SK-N-SH (cell line): ENCODE measurements around the gene DLK2. TPM values are rescaled to one million over a fixed set of nuclear protein-coding genes. Genes with fewer than 3 reads are reported as not detected.

ENCODE experiments used
- CTCF ChIA-PET: fragments of 300-600, 350-600 bp; formaldehyde crosslinking; extraction: SDS; loops from one replicate; lab custom pipeline; 2021; lab: Yijun Ruan, JAX
- POLR2A ChIA-PET: fragments of 350-600 bp; sonication (Branson Sonifier 250); formaldehyde crosslinking; extraction: SDS; loops from one replicate; lab custom pipeline; 2020; ENCODE audit warnings: antibody characterized with exemption, inconsistent platforms; lab: Yijun Ruan, JAX
- DNase-seq: peaks from one replicate; pipeline ENCODE4 v3.0.0; 2012
- H2AFZ ChIP-seq: fragments of 200-600 bp; sonication (generic); 2 replicates; pipeline ENCODE4 v1.8.1; 2016; ENCODE audit warnings: antibody characterized with exemption, mild to moderate bottlenecking, low read depth
- H3F3A ChIP-seq: fragments of 200-600 bp; sonication (generic); replicated peaks from 2 replicates; pipeline ENCODE3; 2016; ENCODE audit warnings: antibody characterized with exemption, mild to moderate bottlenecking; ENCODE audit not compliant: insufficient read depth
- H3K27ac ChIP-seq, 2 experiments: fragments of 200-500 bp in 1 of 2; fragments of 200-600 bp in 1 of 2; sonication (Bioruptor generic) in 1 of 2; sonication (generic), shearing (Covaris generic) in 1 of 2; 2 replicates each; pipeline versions ENCODE4 v1.5.1 to v1.6.1; 2014 to 2016; ENCODE audit warnings: low read depth in 2 of 2, inconsistent platforms in 1 of 2, low read length in 1 of 2, mild to moderate bottlenecking in 1 of 2, mixed read lengths in 1 of 2
- H3K27me3 ChIP-seq: fragments of 200-600 bp; sonication (generic), shearing (Covaris generic); 2 replicates; pipeline ENCODE4 v1.6.1; 2016; ENCODE audit warnings: mixed run types; ENCODE audit not compliant: insufficient read depth
- H3K36me3 ChIP-seq, 2 experiments: fragments of 200-500 bp in 1 of 2; fragments of 200-600 bp in 1 of 2; sonication (Bioruptor generic) in 1 of 2; sonication (generic) in 1 of 2; replicated peaks in 1 of 2; 2 replicates each; pipeline versions ENCODE3 to v1.5.1; 2014 to 2016; ENCODE audit warnings: low read length in 1 of 2, mild to moderate bottlenecking in 1 of 2; ENCODE audit not compliant: insufficient read depth in 2 of 2, control insufficient read depth in 1 of 2
- H3K4me1 ChIP-seq, 2 experiments: fragments of 200-500 bp in 1 of 2; fragments of 200-600 bp in 1 of 2; sonication (Bioruptor generic) in 1 of 2; sonication (generic), shearing (Covaris generic) in 1 of 2; 2 replicates each; pipeline versions ENCODE4 v1.5.1 to v1.6.1; 2014 to 2016; ENCODE audit warnings: low read depth in 1 of 2, low read length in 1 of 2, mixed run types in 1 of 2; ENCODE audit not compliant: insufficient read depth in 2 of 2, control insufficient read depth in 1 of 2
- H3K4me2 ChIP-seq: fragments of 200-600 bp; sonication (generic), shearing (Covaris generic); 2 replicates; pipeline ENCODE4 v1.6.1; 2017; ENCODE audit warnings: mixed run types
- H3K4me3 ChIP-seq, 2 experiments: fragments of 200-500 bp in 1 of 2; fragments of 200-600 bp in 1 of 2; sonication (Bioruptor generic) in 1 of 2; sonication (generic), shearing (Covaris generic) in 1 of 2; 2 replicates each; pipeline versions ENCODE4 v1.5.1 to v1.8.1; 2014 to 2016; ENCODE audit warnings: low read depth in 2 of 2, inconsistent platforms in 1 of 2, low read length in 1 of 2, mild to moderate bottlenecking in 1 of 2, mixed read lengths in 1 of 2, moderate library complexity in 1 of 2
- H3K79me2 ChIP-seq: fragments of 200-600 bp; sonication (generic); 2 replicates; pipeline ENCODE4 v1.8.1; 2017; ENCODE audit warnings: mild to moderate bottlenecking; ENCODE audit not compliant: insufficient read depth
- H3K9ac ChIP-seq: fragments of 200-600 bp; sonication (generic); 2 replicates; pipeline ENCODE4 v1.6.1; 2017; ENCODE audit warnings: mixed run types
- H3K9me2 ChIP-seq: fragments of 200-600 bp; sonication (generic); 2 replicates; pipeline ENCODE4 v1.6.1; 2017; ENCODE audit warnings: mixed run types
- H3K9me3 ChIP-seq: fragments of 200-600 bp; sonication (generic); 2 replicates; pipeline ENCODE4 v1.6.1; 2017; ENCODE audit warnings: mixed run types, mild to moderate bottlenecking, moderate library complexity
- H4K20me1 ChIP-seq: fragments of 200-600 bp; sonication (generic); 2 replicates; pipeline ENCODE4 v1.6.1; 2017; ENCODE audit warnings: mild to moderate bottlenecking, mixed run types; ENCODE audit not compliant: insufficient read depth
- CHD2 ChIP-seq: fragments of 150-350 bp; IDR thresholded peaks from 2 replicates; pipeline ENCODE4 v1.6.1; 2018; ENCODE audit warnings: low read length; ENCODE audit not compliant: partially characterized antibody
- EP300 ChIP-seq, 2 experiments: IDR thresholded peaks; 2 replicates each; pipeline versions ENCODE4 v1.4.0 to v1.6.1; 2012; ENCODE audit warnings: borderline replicate concordance in 1 of 2, low read depth in 1 of 2, low read length in 1 of 2
- EZH2phosphoT487 ChIP-seq: fragments of 200-600 bp; sonication (generic); IDR thresholded peaks from 2 replicates; pipeline ENCODE4 v1.6.1; 2017; ENCODE audit warnings: low read depth, mixed run types, mild to moderate bottlenecking, antibody characterized with exemption, moderate library complexity, borderline replicate concordance
- FOSL2 ChIP-seq: IDR thresholded peaks from 2 replicates; pipeline ENCODE4 v1.4.0; 2012; ENCODE audit warnings: low read depth, mild to moderate bottlenecking, moderate library complexity, borderline replicate concordance
- FOXJ3 ChIP-seq: sonication (generic); formaldehyde crosslinking; IDR thresholded peaks from 2 replicates; pipeline ENCODE4 v1.5.1; 2020; ENCODE audit warnings: mild to moderate bottlenecking, missing genetic modification reagents
- FOXM1 ChIP-seq: IDR thresholded peaks from 2 replicates; pipeline ENCODE4 v1.4.0; 2012; ENCODE audit warnings: low read depth, mild to moderate bottlenecking
- GABPA ChIP-seq: IDR thresholded peaks from 2 replicates; pipeline ENCODE4 v1.4.0; 2012; ENCODE audit warnings: low read depth, mild to moderate bottlenecking
- GATA2 ChIP-seq: sonication (generic); formaldehyde crosslinking; IDR thresholded peaks from 2 replicates; pipeline ENCODE4 v1.5.0; 2020; ENCODE audit warnings: mild to moderate bottlenecking, missing genetic modification reagents
- MEF2A ChIP-seq: IDR thresholded peaks from 2 replicates; pipeline ENCODE4 v1.4.0; 2012; ENCODE audit warnings: low read depth, borderline replicate concordance
- MXI1 ChIP-seq: IDR thresholded peaks from 2 replicates; pipeline ENCODE4 v1.6.1; 2012; ENCODE audit warnings: mild to moderate bottlenecking, low read depth, low read length, improper control_type of control experiment
- NFIC ChIP-seq: IDR thresholded peaks from 2 replicates; pipeline ENCODE4 v1.4.0; 2012; ENCODE audit warnings: borderline replicate concordance
- POLR2AphosphoS5 ChIP-seq: IDR thresholded peaks from 2 replicates; pipeline ENCODE4 v1.6.1; 2012; ENCODE audit warnings: low read depth, low read length
- RFX5 ChIP-seq: IDR thresholded peaks from 2 replicates; pipeline ENCODE4 v1.6.1; 2012; ENCODE audit warnings: mild to moderate bottlenecking, improper control_type of control experiment, low read length
- SIN3A ChIP-seq: IDR thresholded peaks from 2 replicates; pipeline ENCODE4 v1.6.1; 2012; ENCODE audit warnings: low read depth, mild to moderate bottlenecking, low read length, moderate library complexity, borderline replicate concordance
- SMC3 ChIP-seq: IDR thresholded peaks from 2 replicates; pipeline ENCODE4 v1.6.1; 2012; ENCODE audit warnings: low read depth, low read length, improper control_type of control experiment
- TAF1 ChIP-seq: IDR thresholded peaks from 2 replicates; pipeline ENCODE4 v1.6.1; 2012; ENCODE audit warnings: low read depth, mild to moderate bottlenecking, low read length, moderate library complexity, borderline replicate concordance
- TCF12 ChIP-seq: IDR thresholded peaks from 2 replicates; pipeline ENCODE4 v1.4.0; 2012
- YY1 ChIP-seq: IDR thresholded peaks from 2 replicates; pipeline ENCODE4 v1.4.0; 2012; ENCODE audit warnings: low read depth, mild to moderate bottlenecking
- WGBS: methylation state at CpG from one replicate; pipeline ENCODE4 v1.1.6; 2017; ENCODE audit warnings: low lambda C conversion rate; 5-methylcytosine and 5-hydroxymethylcytosine counted together
- polyA plus RNA-seq, 3 experiments: library from polyadenylated mRNA; depleted of rRNA; stranded (reverse); fragments of >200 nt; gene quantifications; 2 replicates each; pipeline ENCODE4 v1.2.3, GENCODE V29; 2012
- TF ChIP-seq, protein P1 (sequence below): fragments of 200-600 bp; sonication (generic); IDR thresholded peaks from 2 replicates; pipeline ENCODE4 v1.6.1; 2017; ENCODE audit warnings: antibody characterized with exemption, mild to moderate bottlenecking, moderate library complexity
- TF ChIP-seq, protein P2 (sequence below): fragments of 150-350 bp; IDR thresholded peaks from 2 replicates; pipeline ENCODE4 v1.6.1; 2016; ENCODE audit warnings: mild to moderate bottlenecking, low read depth, low read length
- TF ChIP-seq, protein P3 (sequence below): IDR thresholded peaks from 2 replicates; pipeline ENCODE4 v1.4.0; 2012; ENCODE audit warnings: low read depth, borderline replicate concordance

DLK2 gene
- polyA plus RNA-seq, 1 of the 3 experiments (the other 2 are of a cell fraction), result 3.9 TPM

DNA sequence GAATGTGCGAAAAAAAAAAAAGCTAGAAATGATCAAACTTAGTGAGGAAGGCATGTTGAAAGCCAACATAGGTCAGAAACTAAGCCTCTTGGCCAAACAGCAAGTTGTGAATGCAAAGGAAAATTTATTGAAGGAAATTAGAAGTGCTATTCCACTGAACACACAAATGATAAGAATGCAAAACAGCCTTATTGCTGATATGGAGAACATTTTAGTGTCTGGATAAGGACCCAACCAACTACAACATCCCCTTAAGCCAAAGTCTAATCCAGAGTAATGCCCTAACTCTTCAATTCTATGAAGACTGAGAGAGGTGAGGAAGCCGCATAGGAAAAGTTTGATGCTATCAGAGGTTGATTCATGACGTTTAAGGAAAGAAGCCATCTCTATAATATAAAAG is 33.5 kb downstream of the DLK2 start:
- Histone ChIP-seq H4K20me1 (no peaks in the 10 kb centered on the region), H2AFZ (no peak overlapping the region), H3K9me3 (no peaks in the 10 kb centered on the region), H3F3A (no peaks in the 10 kb centered on the region), H3K4me3 (no peak overlapping the region), H3K9ac (no peak overlapping the region), H3K79me2 (no peaks in the 10 kb centered on the region), H3K4me1 (no peaks in the 10 kb centered on the region), H3K4me2 (no peak overlapping the region), H3K9me2 (no peaks in the 10 kb centered on the region), H3K27ac (no peak overlapping the region), H3K36me3 (no peaks in the 10 kb centered on the region), H3K27me3 (no peaks in the 10 kb centered on the region; the same call in 1 of the 2 replicates)
- POLR2A ChIA-PET, result interaction anchor here (0.6 kb wide), 1 partner anchor 250 kb away, joined by 7 read pairs; no protein-coding TSS in a partner anchor
- 74% methylated on average over 3 of the region's 3 CpGs for WGBS
- no peak for DNase-seq
- CTCF ChIA-PET, result interaction anchor here (0.8 kb wide), 1 partner anchor 23 kb away, joined by 4 read pairs; no protein-coding TSS in a partner anchor
- TF ChIP-seq GABPA (no peak), FOXM1 (no peak), EZH2phosphoT487 (no peak), POLR2AphosphoS5 (no peak), CHD2 (no peak), GATA2 (CRISPR knock-in tag) (no peak), MXI1 (no peak), SIN3A (no peak), MEF2A (no peak)
- TF ChIP-seq, protein P1, sequence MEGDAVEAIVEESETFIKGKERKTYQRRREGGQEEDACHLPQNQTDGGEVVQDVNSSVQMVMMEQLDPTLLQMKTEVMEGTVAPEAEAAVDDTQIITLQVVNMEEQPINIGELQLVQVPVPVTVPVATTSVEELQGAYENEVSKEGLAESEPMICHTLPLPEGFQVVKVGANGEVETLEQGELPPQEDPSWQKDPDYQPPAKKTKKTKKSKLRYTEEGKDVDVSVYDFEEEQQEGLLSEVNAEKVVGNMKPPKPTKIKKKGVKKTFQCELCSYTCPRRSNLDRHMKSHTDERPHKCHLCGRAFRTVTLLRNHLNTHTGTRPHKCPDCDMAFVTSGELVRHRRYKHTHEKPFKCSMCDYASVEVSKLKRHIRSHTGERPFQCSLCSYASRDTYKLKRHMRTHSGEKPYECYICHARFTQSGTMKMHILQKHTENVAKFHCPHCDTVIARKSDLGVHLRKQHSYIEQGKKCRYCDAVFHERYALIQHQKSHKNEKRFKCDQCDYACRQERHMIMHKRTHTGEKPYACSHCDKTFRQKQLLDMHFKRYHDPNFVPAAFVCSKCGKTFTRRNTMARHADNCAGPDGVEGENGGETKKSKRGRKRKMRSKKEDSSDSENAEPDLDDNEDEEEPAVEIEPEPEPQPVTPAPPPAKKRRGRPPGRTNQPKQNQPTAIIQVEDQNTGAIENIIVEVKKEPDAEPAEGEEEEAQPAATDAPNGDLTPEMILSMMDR, result no peak

DNA sequence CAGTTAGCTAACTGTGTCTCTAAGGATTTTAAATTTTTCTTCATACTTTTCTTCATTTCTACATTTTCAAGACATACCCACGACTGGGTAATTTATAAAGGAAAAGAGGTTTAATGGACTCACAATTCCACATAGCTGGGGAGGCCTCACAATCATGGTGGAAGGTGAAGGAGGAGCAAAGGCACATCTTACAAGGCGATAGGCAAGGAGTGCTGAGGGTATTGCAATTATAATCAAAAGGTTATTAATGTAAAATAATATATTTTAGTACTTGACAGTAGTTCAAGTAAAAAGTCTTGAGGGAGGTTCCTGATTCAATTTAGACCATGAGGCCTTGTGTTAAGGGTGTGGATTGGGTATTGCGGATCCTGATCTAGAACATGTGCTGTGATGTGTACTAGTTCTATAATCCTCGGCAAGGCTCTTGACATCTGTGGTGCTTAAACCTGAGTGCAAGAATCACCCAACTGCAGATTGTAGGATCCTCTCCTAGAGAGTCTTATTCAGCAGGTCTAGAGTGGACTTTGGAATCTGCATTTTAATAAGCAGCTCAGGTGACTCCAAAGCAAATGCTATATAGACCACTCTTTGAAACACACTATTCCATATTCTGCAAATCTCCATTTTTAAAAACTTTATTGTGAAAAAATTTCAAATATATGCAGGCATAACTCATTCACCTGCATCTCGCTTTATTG is 35.2 kb downstream of the DLK2 start:
- Histone ChIP-seq H3K9me3 (no peaks in the 10 kb centered on the region), H3K27me3 (no peaks in the 10 kb centered on the region; the same call in 1 of the 2 replicates), H3K79me2 (no peaks in the 10 kb centered on the region), H3F3A (no peaks in the 10 kb centered on the region), H3K27ac (no peak overlapping the region), H3K9ac (no peak overlapping the region), H3K9me2 (no peaks in the 10 kb centered on the region), H3K4me2 (no peak overlapping the region), H4K20me1 (no peaks in the 10 kb centered on the region), H3K4me3 (no peak overlapping the region), H3K36me3 (no peaks in the 10 kb centered on the region), H2AFZ (no peak overlapping the region), H3K4me1 (no peaks in the 10 kb centered on the region)
- ChIA-PET POLR2A (interaction anchor here (0.6 kb wide), 1 partner anchor 530 kb away, joined by 3 read pairs; a partner anchor contains a TSS), CTCF (no interaction called here)
- DNase-seq, result no peak
- TF ChIP-seq FOXJ3 (CRISPR knock-in tag) (no peak), FOSL2 (no peak), TAF1 (no peak), YY1 (no peak), MEF2A (no peak), EZH2phosphoT487 (no peak), EP300 (IDR thresholded peaks at IDR 0.05; ENCODE audit: borderline replicate concordance in 1 of 2, low read depth in 1 of 2, low read length in 1 of 2) (no peak), TCF12 (no peak), RFX5 (no peak), CHD2 (no peak), GABPA (no peak), NFIC (no peak), SMC3 (no peak)
- TF ChIP-seq, protein P2, sequence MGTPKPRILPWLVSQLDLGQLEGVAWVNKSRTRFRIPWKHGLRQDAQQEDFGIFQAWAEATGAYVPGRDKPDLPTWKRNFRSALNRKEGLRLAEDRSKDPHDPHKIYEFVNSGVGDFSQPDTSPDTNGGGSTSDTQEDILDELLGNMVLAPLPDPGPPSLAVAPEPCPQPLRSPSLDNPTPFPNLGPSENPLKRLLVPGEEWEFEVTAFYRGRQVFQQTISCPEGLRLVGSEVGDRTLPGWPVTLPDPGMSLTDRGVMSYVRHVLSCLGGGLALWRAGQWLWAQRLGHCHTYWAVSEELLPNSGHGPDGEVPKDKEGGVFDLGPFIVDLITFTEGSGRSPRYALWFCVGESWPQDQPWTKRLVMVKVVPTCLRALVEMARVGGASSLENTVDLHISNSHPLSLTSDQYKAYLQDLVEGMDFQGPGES, result no peak
- TF ChIP-seq, protein P3, sequence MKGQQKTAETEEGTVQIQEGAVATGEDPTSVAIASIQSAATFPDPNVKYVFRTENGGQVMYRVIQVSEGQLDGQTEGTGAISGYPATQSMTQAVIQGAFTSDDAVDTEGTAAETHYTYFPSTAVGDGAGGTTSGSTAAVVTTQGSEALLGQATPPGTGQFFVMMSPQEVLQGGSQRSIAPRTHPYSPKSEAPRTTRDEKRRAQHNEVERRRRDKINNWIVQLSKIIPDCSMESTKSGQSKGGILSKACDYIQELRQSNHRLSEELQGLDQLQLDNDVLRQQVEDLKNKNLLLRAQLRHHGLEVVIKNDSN, result no peak
- TF ChIP-seq, protein P1, result no peak
- 70% methylated on average over 5 of the region's 5 CpGs for whole genome bisulfite sequencing
